ENCODE data around the gene LRRC2.
A peak's percentile ranks its signal among the peaks of the same experiment; 100 is the strongest.

- TF ChIP-seq CTCF (IDR thresholded peaks at IDR 0.05 in 8 of 11, conservative IDR thresholded peaks at IDR 0.05 in 3 of 11) (no peak), POLR2A (IDR thresholded peaks at IDR 0.05) (no peak), POLR2AphosphoS5 (IDR thresholded peaks at IDR 0.05) (peak; percentile 60 to 87 (median 81))
Observed at GRCh38 chr3:46538803-46539442, 27.2 kb downstream of the LRRC2 start.
